Subcutaneous abdominal adipose tissue (tissue), 5 donors: ENCODE results near the gene FITM2.
A peak's percentile ranks its signal among the peaks of the same experiment; 100 is the strongest.
"Not testable (repeated sequence)": the region's sequence is repeated elsewhere in the genome, so short reads cannot be mapped to it uniquely, and the experiment has no call there.

Source experiments
- H3K27ac ChIP-seq: one replicate; pipeline ENCODE4 v1.7.0; 2013; ENCODE audit warnings: low read depth, mild to moderate bottlenecking, inconsistent platforms, low read length, moderate library complexity
- H3K27me3 ChIP-seq, 5 donors: one replicate each; pipeline ENCODE4 v1.7.0; 2013; ENCODE audit warnings: low read length in 5 of 5, inconsistent platforms in 1 of 5; ENCODE audit not compliant: control insufficient read depth in 5 of 5, insufficient read depth in 4 of 5
- H3K36me3 ChIP-seq, 5 donors: one replicate each; pipeline ENCODE4 v1.7.0; 2013; ENCODE audit warnings: low read length in 5 of 5; ENCODE audit not compliant: control insufficient read depth in 5 of 5, insufficient read depth in 5 of 5
- H3K4me1 ChIP-seq, 5 donors: one replicate each; pipeline ENCODE4 v1.7.0; 2013; ENCODE audit warnings: low read length in 5 of 5, mild to moderate bottlenecking in 3 of 5, moderate library complexity in 1 of 5; ENCODE audit not compliant: control insufficient read depth in 5 of 5, insufficient read depth in 5 of 5
- H3K4me3 ChIP-seq, 5 donors: one replicate each; pipeline ENCODE4 v1.7.0; 2013; ENCODE audit warnings: low read length in 5 of 5, low read depth in 1 of 5
- H3K9ac ChIP-seq, 5 donors: one replicate each; pipeline ENCODE4 v1.7.0; 2013; ENCODE audit warnings: low read length in 5 of 5, mild to moderate bottlenecking in 4 of 5, moderate library complexity in 3 of 5
- H3K9me3 ChIP-seq, 5 donors: one replicate each; pipeline ENCODE4 v1.7.0; 2013; ENCODE audit warnings: low read length in 5 of 5; ENCODE audit not compliant: control insufficient read depth in 5 of 5
- donor health status: healthy.
- donor health status: healthy.
- donor health status: healthy.
- donor health status: healthy.
- donor health status: healthy.

Gene FITM2

DNA sequence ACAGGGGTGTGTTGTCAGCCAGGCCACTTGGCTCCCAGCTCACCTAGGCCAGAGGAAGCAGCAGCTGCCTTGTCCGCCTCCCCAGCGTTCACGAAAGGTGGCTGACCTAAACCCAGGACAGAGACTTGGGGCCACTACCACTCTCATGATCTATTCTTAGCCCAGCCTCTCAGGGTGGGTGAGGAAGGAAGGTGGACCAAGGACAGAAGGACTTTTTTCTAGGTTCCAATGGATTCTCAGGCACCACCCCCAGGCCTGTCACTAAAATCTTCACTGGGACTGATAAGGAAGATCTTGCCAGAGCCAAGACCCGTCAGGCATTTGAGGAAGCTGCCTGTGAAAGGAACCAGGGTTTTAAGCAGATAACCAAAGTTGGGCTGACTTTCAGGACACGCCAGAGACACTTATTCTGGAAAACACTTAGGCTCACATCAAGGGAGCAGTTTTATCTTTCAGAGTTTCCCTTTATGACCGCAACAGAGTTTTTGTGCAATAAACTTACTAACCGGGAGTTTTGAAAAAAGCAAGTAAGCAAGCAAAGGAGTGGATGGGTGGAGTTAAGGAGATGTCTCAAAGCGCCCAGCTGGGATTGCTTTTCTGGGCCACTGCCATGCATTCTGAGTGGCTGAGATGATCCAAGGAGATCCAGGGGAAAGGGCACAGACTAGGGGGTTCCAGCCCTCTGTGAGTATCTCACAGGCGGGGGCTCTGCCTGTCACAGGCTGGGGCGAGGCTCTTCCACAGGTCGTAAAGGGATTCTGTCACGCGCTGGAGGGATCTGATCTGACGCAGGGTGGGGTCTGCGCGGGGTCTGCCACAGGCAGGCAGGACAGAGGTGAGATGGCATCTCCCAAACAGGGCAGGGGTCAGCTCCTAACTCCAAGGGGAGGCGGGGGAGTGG lies 989 bp downstream of the FITM2 start:
- Histone ChIP-seq H3K27me3 (no peaks in the 10 kb centered on the region), H3K36me3 (peaks cover 0 to 16% (median 13%) of the 10 kb centered on the region in 5 donors), H3K27ac (peak overlapping the region; percentile 97), H3K9ac (peak overlapping the region; percentile 92 to 98 (median 96)), H3K4me1 (peaks cover 3 to 24% (median 19%) of the 10 kb centered on the region in 5 donors), H3K4me3 (peak overlapping the region; percentile 89 to 100 (median 92)), H3K9me3 (no peaks in the 10 kb centered on the region)

DNA sequence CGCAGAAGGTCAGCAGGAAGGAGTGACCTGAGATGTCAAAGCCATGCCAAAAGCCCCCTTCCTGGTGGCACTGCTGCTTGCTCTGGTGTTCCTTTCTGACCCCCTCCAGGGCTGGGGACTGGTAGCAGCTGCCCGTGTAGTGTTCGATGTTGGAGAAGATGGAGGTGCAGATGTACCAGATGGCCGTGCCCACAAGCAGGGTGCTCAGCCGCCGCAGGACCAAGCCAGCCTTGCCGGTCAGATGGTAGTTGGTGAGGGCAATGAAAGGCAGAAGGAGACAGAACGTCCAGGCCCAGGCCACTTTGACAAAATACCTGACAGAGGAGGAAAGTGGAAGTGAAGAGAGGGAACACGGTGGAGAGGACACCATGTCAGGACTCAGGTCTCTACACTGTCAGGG lies 4.1 kb downstream of the FITM2 start:
- peaks cover 3 to 24% (median 19%) of the 10 kb centered on the region in 5 donors for H3K4me1 ChIP-seq
- H3K27ac ChIP-seq, result no peak overlapping the region
- peaks cover 0 to 22% (median 19%) of the 10 kb centered on the region in 5 donors for H3K36me3 ChIP-seq
- no peaks in the 10 kb centered on the region for H3K9me3 ChIP-seq
- no peak overlapping the region for H3K4me3 ChIP-seq
- H3K27me3 ChIP-seq, result no peaks in the 10 kb centered on the region
- no peak overlapping the region for H3K9ac ChIP-seq

DNA sequence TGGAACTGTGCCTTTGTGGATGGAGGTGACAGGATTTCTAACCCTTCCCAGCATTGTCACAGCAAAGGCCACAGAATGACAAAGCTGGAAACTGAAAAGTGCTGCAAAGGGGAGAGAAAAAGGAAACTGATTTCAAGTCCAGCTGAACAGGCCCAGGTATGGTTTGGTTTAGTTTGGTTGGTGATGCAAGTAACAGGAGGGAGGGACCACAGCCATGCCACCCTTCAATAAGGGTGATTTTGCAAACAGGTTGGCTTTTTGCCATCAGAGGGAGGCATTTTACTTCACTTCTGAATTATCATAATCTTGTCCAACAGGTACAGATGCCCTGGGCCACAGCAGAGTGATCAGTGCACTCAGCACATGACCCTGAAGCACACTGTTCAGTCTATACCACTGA lies 6.6 kb downstream of the FITM2 start:
- no peaks in the 10 kb centered on the region for H3K9me3 ChIP-seq
- H3K36me3 ChIP-seq, result peaks cover 0 to 22% (median 19%) of the 10 kb centered on the region in 5 donors
- no peak overlapping the region for H3K4me3 ChIP-seq
- no peak overlapping the region for H3K9ac ChIP-seq
- H3K27ac ChIP-seq, result no peak overlapping the region
- H3K27me3 ChIP-seq, result no peaks in the 10 kb centered on the region
- H3K4me1 ChIP-seq, result peaks cover 0 to 3% (median 1%) of the 10 kb centered on the region in 5 donors

DNA sequence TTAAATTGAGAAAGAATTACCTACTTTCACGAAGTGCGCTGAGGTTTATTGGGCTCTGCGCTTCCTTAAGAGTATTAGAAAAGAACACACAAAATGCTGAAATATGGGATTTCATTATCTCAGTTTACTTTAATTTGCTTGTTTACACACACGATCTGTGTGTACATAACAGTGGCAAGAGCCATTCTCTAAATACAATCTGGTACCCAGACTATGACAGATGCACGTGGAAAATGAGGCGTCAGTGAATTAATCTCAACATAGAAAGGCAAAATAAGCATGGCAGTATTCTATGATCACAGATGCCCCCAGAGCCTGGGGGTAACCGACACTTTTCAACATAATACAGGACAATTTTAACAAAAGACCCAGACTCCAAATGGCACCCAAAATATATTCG lies 8.3 kb downstream of the FITM2 start:
- Histone ChIP-seq H3K36me3 (peaks cover 0 to 22% (median 19%) of the 10 kb centered on the region in 5 donors), H3K9ac (no peak overlapping the region), H3K27me3 (no peaks in the 10 kb centered on the region), H3K4me1 (no peaks in the 10 kb centered on the region), H3K4me3 (no peak overlapping the region), H3K9me3 (no peaks in the 10 kb centered on the region), H3K27ac (no peak overlapping the region)

DNA sequence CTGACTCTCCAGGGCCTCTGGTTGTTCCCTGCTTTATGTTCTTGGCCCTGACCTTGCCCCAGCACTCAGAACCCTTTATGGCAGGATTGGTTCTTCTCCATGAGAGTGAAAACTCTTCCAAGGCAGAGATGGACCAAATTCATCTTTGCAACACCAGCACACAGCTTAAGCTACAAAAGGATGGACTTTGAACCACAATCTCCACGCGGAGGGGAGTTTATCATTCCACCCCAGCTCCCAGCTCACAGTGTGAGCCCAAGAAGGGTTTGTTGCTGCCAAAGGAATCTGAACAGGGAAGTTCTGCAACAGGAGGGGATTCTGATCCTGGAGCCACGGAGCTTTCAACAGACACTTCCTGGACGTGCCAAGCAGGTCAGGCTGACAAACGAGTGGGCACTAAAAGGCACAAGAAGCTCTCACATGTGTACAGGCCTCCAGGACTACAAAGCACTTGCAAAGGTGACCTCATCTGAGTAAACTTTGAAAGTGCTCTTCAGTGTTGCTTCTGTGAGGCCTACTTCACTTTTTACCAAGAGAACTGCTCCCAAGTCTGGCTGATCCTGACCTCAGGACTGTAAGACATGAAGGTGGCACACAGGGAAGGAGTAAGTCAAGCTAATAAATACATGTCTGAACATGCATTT lies 8.9 kb downstream of the FITM2 start:
- Histone ChIP-seq H3K9ac (peak overlapping the region in 1 of 5 donors; percentile 20), H3K36me3 (peaks cover 0 to 22% (median 19%) of the 10 kb centered on the region in 5 donors), H3K27ac (no peak overlapping the region), H3K4me3 (no peak overlapping the region), H3K27me3 (no peaks in the 10 kb centered on the region), H3K4me1 (no peaks in the 10 kb centered on the region), H3K9me3 (no peaks in the 10 kb centered on the region)

DNA sequence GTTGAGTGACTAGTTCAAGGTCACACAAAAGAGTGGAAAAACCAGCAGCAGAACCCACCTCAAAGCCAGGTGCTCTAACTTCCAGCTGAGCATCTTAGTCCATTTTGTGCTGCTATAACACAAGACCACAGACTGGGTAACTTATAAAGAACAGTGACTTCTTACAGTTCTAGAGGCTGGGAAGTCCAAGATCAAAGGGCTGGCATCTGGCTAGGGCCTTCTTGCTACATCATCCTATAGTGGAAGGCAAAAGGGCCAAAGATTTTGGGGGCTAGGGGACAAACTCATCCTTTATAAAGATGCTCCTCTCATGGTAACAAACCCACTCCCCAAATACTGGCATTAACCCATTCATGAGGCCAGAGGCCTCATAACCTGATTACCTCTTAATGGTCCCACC lies 9.7 kb downstream of the FITM2 start:
- no peak overlapping the region for H3K4me3 ChIP-seq
- no peaks in the 10 kb centered on the region for H3K4me1 ChIP-seq
- no peaks in the 10 kb centered on the region for H3K27me3 ChIP-seq
- H3K9ac ChIP-seq, result no peak overlapping the region
- no peaks in the 10 kb centered on the region for H3K9me3 ChIP-seq
- peaks cover 0 to 13% (median 11%) of the 10 kb centered on the region in 5 donors for H3K36me3 ChIP-seq
- H3K27ac ChIP-seq, result no peak overlapping the region

DNA sequence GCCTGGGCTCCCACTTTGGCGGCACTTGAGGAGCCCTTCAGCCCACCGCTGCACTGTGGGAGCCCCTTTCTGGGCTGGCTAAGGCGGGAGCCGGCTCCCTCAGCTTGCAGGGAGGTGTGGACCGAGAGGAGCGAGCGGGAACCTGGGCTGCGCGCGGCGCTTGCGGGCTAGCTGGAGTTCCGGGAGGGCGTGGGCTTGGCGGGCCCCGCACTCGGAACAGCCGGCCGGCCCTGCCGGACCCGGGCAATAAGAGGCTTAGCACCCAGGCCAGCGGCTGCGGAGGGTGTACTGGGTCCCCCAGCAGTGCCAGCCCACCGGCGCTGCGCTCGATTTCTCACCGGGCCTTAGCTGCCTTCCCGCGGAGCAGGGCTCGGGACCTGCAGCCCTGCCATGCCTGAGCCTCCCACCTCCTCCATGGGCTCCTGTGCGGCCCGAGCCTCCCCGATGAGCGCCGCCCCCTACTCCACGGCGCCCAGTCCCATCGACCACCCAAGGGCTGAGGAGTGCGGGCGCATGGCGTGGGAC lies 11.9 kb downstream of the FITM2 start:
- not testable (repeated sequence) for H3K9ac ChIP-seq, H3K27me3 ChIP-seq, H3K4me3 ChIP-seq, H3K27ac ChIP-seq, H3K36me3 ChIP-seq, H3K9me3 ChIP-seq, H3K4me1 ChIP-seq

DNA sequence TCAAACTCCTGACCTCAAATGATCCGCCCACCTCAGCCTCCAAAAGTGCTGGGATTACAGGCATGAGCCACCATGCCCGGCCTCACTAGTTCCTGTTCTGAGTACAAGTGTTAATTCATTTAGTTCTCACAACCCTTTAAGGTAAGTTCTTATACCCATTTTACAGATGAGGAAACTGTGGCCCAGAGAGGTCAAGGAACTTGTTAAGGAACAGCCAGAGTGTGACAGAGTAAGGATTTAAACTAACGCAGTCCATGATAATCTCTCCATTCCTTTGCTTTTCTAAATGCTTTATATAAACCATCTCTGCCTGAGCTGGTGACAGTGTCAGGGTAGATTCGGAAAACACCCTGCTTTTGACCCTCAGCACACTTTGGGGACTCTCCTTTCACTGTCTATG lies 13.3 kb downstream of the FITM2 start:
- Histone ChIP-seq H3K4me1 (peaks cover 0 to 7% (median 4%) of the 10 kb centered on the region in 5 donors), H3K27ac (no peak overlapping the region), H3K9ac (no peak overlapping the region), H3K36me3 (no peaks in the 10 kb centered on the region), H3K4me3 (no peak overlapping the region), H3K27me3 (no peaks in the 10 kb centered on the region), H3K9me3 (no peaks in the 10 kb centered on the region)

DNA sequence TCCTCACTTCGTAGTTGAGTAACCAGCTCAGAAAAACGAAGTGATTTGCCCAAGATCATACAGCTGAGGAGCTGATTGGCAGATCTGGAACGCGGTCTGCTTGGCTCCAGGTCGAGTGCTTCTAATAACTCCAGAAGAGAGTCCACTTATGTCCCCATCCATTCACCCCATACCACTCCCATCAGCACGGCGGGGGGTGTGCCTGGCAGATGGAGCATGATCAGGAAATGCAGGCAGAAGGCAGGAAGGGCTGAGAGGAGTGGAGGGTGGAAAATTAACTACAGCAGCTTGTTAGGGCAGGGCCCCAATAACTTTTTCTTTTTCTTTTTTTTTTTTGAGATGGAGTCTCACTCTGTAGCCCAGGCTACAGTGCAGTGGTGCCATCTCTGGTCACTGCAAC lies 15.0 kb downstream of the FITM2 start:
- H3K27me3 ChIP-seq, result no peaks in the 10 kb centered on the region
- H3K9me3 ChIP-seq, result no peaks in the 10 kb centered on the region
- no peak overlapping the region for H3K4me3 ChIP-seq
- no peaks in the 10 kb centered on the region for H3K36me3 ChIP-seq
- no peak overlapping the region for H3K27ac ChIP-seq
- no peak overlapping the region for H3K9ac ChIP-seq
- H3K4me1 ChIP-seq, result peaks cover 0 to 7% (median 4%) of the 10 kb centered on the region in 5 donors

DNA sequence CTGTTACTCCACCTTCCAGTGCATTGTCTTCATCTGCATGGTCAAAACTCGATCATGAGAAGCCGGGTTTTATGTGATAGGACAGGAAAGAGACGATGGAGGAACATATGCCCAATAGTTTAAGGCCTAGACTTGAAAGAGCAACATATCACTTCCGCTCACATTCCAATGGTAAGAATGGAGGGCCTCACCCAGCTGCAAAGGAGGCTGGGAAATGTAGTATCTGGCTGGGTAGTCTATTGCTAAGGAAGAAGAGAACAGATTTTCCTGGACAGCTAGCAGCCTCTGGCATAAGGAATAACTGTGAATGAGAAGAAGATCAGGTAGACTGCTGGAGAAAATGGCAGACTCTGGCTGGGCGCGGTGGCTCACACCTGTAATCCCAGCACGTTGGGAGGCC lies 19.2 kb downstream of the FITM2 start:
- Histone ChIP-seq H3K27ac (no peak overlapping the region), H3K9ac (no peak overlapping the region), H3K27me3 (no peaks in the 10 kb centered on the region), H3K4me3 (no peak overlapping the region), H3K9me3 (no peaks in the 10 kb centered on the region), H3K4me1 (peaks cover 0 to 10% (median 6%) of the 10 kb centered on the region in 5 donors), H3K36me3 (peaks cover 0 to 7% (median 0%) of the 10 kb centered on the region in 5 donors)
